ENCODE data around the gene RPL14. TPM values are rescaled to one million over a fixed set of nuclear protein-coding genes. Genes with fewer than 3 reads are reported as not detected.

The RPL14 gene
- 748 TPM for total RNA-seq
- long read RNA-seq, full-length matches to known transcripts: 103 of 122 reads
- long read RNA-seq, partial matches to known transcripts: 4 of 122 reads
- long read RNA-seq, other reads (novel, unspliced or antisense): 15 of 122 reads

DNA sequence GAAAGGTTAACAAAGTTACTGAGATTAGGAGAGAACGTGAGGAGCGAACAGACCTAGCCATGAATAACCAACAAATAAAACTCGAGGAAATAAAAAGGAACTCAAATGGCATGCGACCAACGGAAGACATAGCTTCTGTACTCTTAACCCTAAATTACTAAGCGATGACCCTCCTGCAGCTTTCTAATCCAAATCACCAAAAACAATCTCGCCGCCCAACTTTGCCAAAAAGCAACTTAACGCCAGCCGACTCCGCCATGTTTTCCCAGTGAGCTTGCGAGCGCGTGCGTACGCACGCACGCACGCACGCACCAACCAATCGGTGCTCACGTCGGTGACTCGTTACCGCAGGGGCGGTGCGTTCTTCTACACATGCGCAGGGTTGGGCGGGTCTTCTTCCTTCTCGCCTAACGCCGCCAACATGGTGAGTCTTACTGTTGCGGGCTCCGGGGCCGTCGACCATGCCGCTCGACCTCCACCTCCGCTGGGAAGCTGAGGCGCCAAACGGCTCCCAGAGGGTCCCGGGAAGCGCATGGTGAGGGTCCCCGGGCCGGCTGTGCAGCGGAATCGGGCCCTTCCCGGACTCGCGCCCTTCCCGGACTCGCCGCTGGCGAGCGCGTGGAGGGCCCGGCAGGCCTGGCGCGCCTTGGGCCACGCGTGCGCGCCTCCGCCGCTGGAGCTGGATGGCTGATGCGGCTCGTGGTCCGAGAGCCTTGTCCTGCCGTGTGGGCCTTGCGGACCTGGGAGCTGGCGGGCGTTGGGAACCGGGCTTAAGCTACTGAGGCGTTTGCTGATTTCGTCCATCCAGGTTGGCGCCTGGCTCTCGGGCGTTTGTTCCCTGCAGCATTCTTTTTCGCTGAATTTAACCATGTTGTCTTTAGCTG lies at the start of gene RPL14:
TSS of gene RPL14 (plus strand) at position 400 of the 884 bp plus-strand sequence. CDS start at position 533, 133 bp downstream.
- DNase-seq (ENCODE audit: low spot score): peak; percentile 98
- intact Hi-C loops (cut with DNase I): loop anchor here (2.0 to 5.0 kb wide), 2 partner anchors 68 to 145 kb away; partner anchors contain the start of gene ZNF621

DNA sequence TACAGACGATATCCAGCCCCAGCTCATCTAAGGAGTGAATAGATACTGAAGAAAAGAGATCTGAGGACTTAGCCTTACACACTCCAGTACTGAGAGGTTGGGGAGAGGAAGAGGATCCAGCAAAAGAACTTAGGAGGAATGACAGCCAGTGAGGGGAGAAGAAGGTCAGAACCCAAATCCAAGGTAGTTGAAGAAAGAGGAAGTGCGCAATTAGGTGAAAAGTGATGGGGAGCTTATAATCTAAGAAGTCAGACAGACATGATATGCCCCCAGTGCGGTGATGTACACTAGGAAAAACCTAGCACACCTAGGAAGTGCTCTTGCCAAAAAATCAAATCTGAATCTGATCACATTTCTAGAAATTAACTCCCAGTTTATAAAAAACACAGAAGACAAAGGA lies 49.5 kb upstream of the RPL14 start:
- DNase-seq (ENCODE audit: low spot score): no peak
- intact Hi-C loops (cut with DNase I): no loop called here

DNA sequence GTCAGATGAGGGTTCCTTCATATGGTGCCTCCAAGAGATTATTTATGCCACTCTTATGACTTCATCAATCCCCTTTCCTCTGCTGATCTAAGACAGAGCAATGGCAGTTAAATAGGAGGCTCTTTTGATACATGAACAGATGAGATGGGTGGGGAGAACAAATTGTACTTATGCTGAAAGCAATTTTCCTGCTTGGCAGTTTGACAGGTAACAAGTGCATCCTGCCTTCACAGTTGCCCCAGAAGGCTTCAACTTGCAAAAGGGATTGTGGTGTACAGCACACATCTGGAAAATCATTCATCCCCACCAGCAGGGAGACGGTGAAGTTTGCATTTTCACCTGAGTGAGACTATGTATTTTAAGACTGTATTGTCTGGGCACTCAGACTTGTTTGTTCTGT lies 42.9 kb upstream of the RPL14 start:
- intact Hi-C loops (cut with DNase I): no loop called here
- no peak for DNase-seq (ENCODE audit: low spot score)

DNA sequence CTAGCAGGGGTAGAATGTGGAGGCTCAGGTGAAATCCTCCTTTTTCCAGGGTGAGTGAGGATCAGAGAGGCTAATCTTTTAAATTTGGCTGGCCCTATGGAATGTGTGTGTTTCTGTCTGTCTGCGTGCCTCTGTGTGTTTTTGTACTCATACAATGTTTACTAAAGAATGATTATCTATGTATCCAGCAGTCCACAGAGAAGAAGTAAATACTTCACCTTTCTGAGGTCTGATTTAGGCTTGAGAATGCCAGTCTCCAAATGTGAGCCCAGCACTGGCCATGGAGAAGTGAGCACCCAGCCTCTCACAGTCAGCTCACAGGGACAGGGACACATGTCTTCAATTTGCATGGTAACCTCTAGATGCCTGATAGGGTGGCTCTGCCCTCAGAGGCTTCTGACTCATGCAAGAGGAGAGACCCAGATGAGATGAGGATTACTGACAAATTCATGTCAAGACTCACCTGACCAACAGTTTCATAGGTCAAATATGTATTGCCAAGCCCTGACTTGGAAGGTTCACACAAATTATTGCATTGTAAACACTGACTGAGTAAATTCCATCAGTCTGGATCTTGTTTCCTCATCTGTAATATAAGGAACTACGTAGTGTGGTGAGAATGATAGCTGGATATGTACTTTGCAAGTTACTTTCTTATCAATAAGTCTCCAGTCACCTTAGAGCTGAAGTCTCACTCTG lies 39.1 kb upstream of the RPL14 start:
- intact Hi-C loops (cut with DNase I): no loop called here
- no peak for DNase-seq (ENCODE audit: low spot score)

DNA sequence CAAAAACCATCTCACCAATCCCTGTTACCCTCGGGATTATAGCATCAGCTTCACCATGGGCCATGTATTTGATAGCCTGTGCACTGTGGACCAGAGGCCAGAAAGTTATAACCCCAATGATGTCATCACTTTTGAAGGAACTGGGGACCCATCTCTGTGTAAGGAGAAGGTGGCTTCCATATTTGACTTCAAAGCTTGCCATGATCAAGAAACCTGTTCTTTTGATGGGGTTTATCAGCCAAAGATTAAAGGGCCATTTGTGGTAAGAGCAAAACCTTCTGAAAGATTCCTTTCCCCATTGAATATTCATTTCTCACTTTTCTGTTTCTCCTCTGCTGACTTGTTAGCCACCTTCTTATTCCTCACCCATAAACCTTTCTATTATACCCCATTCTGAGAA lies 34.3 kb upstream of the RPL14 start:
- intact Hi-C loops (cut with DNase I): no loop called here

DNA sequence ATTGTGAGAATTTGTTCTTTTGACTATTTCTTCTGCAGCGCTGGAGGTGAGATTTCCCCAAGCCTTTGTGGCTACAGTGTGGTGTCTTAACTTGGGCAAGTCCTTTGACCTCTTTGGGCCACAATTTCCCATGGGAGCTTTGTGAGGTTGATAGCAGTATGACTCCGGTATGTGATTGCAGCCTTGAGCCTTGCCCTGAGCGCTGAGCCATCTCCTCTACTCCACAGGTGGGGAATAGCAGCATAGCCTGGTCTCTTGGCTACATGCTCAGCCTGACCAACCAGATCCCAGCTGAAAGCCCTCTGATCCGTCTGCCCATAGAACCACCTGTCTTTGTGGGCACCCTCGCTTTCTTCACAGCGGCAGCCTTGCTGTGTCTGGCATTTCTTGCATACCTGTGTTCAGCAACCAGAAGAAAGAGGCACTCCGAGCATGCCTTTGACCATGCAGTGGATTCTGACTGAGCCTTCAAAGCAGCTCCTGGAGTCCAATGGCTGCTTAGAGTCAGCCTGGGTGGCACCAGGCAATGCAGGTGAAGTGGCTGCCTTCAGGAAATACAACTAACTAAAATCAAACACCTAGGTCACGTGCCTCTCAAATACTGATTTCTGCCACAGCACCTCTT lies 30.0 kb upstream of the RPL14 start:
- no peak for DNase-seq (ENCODE audit: low spot score)
- intact Hi-C loops (cut with DNase I): no loop called here

More for the DNA sequence above, 34.3 kb upstream of the RPL14 start:
- DNase-seq (ENCODE audit: low spot score): no peak

DNA sequence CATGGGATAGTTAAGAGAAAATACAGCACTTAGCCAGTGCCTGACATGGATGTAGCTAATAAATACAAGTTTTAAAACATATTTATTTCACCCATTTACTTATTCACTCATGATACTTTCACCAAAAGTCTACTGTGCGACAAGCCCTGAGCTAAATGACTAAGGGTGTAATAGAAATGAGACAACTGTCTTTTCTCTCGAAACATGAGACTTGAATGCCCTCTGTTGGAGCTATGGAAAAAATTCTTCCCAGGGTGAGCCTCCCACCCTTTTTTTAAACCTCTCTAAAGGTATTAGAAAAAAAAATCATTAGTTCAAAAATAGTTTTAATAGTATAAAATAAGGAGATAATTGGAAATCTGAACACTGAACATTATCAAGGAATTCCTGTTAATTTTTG lies 24.3 kb upstream of the RPL14 start:
- DNase-seq (ENCODE audit: low spot score): no peak
- intact Hi-C loops (cut with DNase I): no loop called here

DNA sequence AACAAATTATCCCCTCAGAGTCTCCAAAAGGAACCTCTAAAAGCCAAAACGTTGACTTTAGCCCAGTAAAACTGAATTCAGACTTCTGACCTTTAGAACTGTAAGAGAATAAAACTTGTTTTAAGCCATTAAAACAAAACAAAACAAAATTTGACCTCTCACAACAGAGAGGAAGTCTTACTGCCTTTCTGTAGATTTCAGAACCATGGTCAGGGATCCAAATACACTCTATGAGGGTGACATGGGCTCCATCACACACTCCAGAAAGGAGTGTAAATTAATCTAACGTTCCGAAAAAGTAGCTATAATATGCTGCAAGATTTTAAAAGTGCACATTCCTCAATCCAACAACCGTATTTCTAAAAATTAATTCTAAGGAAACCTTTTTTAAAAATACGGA lies 19.2 kb upstream of the RPL14 start:
- intact Hi-C loops (cut with DNase I): no loop called here
- no peak for DNase-seq (ENCODE audit: low spot score)

DNA sequence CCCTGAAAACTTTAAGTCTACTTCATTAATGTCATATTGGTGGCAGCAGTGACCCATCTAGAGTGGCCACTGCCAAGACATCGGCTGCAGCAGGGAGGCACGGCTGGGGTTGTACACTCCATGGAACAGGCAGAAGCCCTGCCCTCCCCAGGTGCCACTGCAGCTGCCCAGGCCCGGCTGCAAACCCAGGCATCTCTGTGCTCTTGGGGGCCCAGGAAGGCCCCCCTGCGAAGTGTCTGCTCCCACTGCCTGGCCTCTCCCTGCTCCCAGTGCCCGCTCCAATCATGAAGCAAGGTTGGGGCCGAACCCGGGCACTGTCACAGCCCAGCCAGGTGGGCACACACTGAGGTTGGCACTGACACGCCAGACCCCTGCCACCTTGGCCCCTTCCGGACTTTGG lies 12.1 kb upstream of the RPL14 start:
- DNase-seq (ENCODE audit: low spot score): no peak
- intact Hi-C loops (cut with DNase I): no loop called here

DNA sequence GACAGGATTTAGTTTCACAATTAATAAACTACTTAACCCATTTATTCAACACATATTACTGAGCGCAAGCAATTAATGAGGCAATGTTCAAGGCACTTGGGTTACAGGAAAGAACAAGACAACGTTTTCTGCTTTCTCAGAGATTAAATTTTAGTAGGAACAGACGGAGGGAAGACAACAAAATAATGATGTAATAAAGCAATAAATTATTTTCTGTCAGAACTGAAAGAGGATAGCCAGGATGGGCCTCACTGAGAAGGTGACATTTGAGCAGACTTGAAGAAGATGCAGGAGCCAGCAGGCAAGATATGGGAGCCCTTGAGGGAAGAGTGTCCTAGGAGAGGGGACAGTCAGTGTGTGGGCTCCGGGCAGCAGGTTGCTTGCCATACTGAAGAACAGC lies 11.3 kb upstream of the RPL14 start:
- intact Hi-C loops (cut with DNase I): no loop called here
- DNase-seq (ENCODE audit: low spot score): no peak

DNA sequence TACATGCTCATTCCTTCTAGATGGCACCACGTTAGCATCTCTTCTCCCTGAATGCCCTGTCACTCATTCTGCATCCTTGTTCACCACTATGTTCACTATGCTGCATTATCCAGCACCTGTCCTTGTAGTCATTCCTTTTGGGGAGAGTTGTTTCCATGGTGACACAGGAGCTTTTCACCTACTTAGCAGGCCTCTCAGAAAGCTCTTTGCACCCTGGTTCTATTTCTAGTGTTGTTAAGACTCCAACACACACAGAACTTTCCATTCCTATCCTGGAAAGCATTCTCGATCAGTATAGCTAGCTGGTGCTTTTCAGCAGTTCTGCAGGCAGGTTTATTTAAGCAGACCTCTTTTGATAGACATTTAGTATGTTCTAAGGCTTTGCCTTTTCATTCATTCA lies 6.7 kb upstream of the RPL14 start:
- no peak for DNase-seq (ENCODE audit: low spot score)
- intact Hi-C loops (cut with DNase I): loop anchor here (5.0 kb wide), 1 partner anchor 57 kb away; the partner anchor contains the start of gene ZNF620

DNA sequence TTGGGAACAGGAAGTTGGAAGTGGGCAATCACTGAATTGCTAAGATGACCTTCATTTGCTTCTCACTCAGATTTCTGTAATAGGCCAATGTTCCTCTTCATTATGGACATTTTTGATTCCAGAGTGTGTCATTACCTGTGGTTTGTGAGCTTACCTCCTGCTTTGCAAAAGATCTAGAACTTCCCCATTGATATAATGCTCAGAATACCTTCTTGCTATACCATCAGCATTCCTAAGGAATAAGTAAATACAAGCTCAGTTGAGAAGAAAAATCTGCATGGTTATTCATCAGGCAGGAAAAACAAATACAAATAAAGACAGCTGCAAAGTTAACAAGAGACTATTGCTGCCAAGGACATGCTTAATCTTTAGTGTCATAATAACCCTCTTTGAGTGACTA lies 5.6 kb upstream of the RPL14 start:
- DNase-seq (ENCODE audit: low spot score): no peak
- intact Hi-C loops (cut with DNase I): loop anchor here (5.0 kb wide), 1 partner anchor 56 kb away; the partner anchor contains the start of gene ZNF620

DNA sequence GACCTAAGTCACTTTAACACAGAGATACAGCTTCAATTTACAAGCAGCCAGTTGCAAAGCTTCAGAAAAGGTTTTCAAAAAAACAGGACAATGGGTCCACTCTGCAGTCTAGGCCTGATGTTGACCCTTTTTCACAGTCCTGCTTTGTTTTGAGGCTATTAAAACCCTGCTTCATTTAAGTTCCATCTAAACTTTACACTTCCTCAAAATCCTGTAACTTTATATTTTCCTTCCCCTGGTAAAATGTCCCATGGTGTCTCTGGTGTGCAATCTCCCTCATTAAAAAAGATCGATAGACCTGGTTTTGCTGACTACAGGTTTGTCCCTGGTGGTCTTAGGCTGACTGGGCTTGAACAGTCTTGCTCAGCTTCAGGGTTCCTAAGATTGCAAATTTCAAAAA lies 5.1 kb upstream of the RPL14 start:
- no peak for DNase-seq (ENCODE audit: low spot score)
- intact Hi-C loops (cut with DNase I): loop anchor here (5.0 kb wide), 1 partner anchor 55 kb away; the partner anchor contains the start of gene ZNF620

DNA sequence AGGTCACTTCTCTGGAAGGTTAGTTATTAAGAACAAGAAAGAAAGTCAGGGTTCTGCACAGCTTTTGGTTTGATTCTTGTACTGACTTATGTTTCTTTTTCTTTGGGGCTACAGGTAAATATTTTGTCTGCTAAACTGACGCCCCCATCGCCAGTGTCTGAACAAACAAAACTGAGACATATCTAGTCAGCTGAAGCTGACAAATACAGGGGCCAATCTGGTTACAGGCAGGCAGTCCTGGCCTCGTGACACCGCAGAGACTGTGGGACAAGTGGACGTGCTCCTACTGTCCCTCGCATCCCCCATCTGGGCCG lies 4.6 kb upstream of the RPL14 start:
- intact Hi-C loops (cut with DNase I): loop anchor here (5.0 kb wide), 1 partner anchor 55 kb away; the partner anchor contains the start of gene ZNF620
- no peak for DNase-seq (ENCODE audit: low spot score)

DNA sequence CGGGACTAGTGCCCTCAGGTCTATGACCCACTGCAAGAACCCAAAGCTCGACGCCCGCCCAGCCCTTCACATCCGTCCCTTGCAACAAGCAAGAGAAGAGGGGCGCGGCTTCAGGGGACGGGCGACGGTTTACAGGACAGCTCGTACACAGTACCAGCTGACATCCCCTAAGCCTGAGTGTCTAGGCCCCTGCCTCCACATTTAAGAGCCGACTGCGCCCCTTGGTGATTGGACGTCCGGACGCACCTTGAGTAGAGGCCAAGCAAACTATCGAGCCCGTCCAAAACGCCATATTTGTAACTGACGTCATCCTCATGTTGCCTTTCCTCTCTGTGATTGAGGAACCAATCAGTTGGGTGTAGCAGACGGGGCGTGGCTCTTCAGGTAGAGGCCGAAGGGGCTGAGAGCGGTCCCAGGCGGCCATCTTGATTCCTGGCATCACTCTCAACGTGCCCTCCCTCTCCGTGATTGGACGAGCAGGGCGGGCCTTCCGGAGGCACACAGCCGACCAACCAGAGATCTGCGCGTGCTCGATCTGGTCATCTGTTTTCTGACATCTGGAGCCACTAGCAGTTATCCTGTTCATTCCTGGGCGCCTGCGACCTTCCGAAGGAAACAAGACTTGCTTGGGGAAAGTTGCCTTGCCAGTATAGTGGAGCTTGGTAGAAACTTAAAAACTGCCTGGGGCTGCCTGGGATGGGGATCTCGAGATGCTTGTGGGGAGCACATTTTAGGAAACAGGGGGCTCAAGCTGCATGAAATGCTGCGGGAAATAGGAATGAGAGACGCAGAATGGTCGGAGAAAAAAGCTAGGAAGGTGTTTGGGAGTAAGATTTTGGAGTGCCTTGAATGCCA lies 4.0 kb upstream of the RPL14 start:
- intact Hi-C loops (cut with DNase I): loop anchor here (1.0 to 5.0 kb wide), 2 partner anchors 54 to 126 kb away; partner anchors contain the start of gene ZNF620
- peak; percentile 99 for DNase-seq (ENCODE audit: low spot score)

DNA sequence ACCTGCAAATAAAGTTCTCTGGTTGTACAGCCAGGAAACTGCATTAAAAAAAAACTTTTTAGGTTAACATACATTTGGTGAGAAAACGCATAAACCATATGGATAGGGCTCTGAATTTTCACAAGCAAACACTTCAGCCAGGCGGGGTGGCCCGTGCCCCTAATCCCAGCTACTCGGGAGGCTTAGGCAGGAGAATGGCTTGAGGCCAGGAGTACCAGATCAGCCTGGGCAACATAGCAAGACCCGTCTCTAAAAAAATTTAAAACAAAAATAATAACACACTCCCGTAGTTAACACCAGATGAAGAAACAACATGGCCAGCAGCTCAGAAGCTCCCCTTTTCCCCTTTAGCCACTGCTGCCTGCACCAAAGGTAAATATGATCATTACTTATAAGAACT lies 3.2 kb upstream of the RPL14 start:
- intact Hi-C loops (cut with DNase I): loop anchor here (1.0 to 5.0 kb wide), 2 partner anchors 53 to 127 kb away; partner anchors contain the start of gene ZNF620
- DNase-seq (ENCODE audit: low spot score): no peak

DNA sequence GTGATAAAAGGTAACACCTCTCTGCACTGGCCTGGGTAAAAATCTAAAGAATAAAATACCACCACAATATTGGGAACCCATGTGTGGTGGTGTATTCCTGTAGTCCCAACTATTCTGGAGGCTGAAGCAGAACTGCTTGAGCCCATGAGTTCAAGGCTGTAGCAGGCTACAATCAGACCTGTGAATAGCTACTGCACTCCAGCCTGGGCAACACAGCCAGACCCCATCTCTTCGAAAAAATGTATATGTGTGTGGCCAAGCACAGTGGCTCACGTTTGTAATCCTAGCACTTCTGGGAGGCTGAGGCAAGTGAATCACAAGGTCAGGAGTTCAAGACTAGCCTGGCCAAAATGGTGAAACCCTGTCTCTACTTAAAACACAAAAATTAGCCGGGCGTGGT lies 1.8 kb upstream of the RPL14 start:
- intact Hi-C loops (cut with DNase I): loop anchor here (5.0 kb wide), 1 partner anchor 143 kb away; no protein-coding TSS in a partner anchor

DNA sequence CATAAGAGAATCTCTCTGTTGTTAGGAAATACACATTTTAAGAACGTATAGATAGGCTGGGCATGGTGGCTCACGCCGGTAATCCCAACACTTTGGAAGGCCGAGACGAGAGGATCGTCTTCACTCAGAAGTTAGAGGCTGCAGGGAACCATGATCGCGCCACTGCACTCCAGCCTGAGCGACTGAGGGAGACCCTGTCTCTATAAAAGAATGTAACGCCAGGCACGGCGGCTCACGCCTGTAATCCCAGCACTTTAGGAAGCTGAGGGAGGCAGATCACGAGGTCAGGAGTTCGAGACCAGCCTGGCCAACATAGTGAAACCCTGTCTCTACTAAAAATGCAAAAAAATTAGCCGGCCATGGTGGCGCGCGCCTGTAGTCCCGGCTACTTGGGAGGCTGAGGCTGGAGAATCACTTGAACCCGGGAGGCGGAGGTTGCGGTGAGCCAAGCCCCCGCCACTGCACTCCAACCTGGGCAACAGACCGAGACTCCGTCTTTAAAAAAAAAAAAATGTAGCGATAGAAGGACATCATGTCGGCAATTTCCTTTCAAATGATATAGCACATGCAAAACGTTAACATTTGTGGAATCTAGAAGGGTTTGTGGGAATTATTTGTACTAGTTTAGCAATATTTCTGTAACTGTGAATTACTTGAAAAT lies 730 bp upstream of the RPL14 start:
- no peak for DNase-seq (ENCODE audit: low spot score)
- intact Hi-C loops (cut with DNase I): loop anchor here (2.0 to 5.0 kb wide), 2 partner anchors 68 to 144 kb away; partner anchors contain the start of gene ZNF621

More for the DNA sequence above, 1.8 kb upstream of the RPL14 start:
- no peak for DNase-seq (ENCODE audit: low spot score)

Data from cardiac septum (tissue), 1 donor.